Body of pancreas (tissue), 4 donors: ENCODE data around the gene CMPK2.

ENCODE experiments used
- POLR2A ChIP-seq, 3 donors: fragments of 450-650 bp; IDR thresholded peaks; one replicate each; pipeline ENCODE4 v1.6.1; 2016; ENCODE audit warnings: antibody characterized with exemption in 3 of 3, mild to moderate bottlenecking in 2 of 3
- TF ChIP-seq, protein P1 (sequence below), 7 experiments: fragments of 450-650 bp in 4 of 7; fragments of 200-600 bp in 3 of 7; sonication (generic) in 3 of 7; IDR thresholded peaks; one replicate each; pipeline ENCODE4 v1.5.1; 2016 to 2019; ENCODE audit warnings: antibody characterized with exemption in 7 of 7

DNA sequence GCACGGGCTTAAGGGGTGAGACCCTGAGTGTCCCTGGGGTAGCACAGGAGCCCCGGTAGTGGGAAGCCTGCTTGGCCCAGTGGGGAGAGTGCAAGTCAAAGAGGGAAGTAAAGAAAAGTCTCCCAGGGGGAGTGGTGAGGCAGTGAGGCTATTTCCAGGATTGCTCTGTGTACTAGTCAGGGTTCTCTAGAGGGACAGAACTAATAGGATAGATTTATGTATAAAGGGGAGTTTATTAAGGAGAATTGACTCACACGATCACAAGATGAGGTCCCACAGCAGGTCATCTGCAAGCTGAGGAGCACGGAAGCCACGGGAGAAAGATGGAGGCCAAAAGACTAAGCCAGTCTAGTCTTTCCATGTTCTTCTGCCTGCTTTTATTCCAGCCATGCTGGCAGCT lies 45.5 kb downstream of the CMPK2 start:
- TF ChIP-seq, protein P1, sequence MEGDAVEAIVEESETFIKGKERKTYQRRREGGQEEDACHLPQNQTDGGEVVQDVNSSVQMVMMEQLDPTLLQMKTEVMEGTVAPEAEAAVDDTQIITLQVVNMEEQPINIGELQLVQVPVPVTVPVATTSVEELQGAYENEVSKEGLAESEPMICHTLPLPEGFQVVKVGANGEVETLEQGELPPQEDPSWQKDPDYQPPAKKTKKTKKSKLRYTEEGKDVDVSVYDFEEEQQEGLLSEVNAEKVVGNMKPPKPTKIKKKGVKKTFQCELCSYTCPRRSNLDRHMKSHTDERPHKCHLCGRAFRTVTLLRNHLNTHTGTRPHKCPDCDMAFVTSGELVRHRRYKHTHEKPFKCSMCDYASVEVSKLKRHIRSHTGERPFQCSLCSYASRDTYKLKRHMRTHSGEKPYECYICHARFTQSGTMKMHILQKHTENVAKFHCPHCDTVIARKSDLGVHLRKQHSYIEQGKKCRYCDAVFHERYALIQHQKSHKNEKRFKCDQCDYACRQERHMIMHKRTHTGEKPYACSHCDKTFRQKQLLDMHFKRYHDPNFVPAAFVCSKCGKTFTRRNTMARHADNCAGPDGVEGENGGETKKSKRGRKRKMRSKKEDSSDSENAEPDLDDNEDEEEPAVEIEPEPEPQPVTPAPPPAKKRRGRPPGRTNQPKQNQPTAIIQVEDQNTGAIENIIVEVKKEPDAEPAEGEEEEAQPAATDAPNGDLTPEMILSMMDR (IDR thresholded peaks at IDR 0.05) = no peak
- no peak for TF ChIP-seq POLR2A (IDR thresholded peaks at IDR 0.05)
